Measurements from ENCODE around the gene RND2. TPM values are rescaled to one million over a fixed set of nuclear protein-coding genes. Genes with fewer than 3 reads are reported as not detected.

RND2 gene
- total and polyA plus RNA-seq, 2 of the 13 experiments (the other 11 are each of a cell fraction or from before 2014, with no cell fraction given): 0.05 to 0.11 TPM

DNA sequence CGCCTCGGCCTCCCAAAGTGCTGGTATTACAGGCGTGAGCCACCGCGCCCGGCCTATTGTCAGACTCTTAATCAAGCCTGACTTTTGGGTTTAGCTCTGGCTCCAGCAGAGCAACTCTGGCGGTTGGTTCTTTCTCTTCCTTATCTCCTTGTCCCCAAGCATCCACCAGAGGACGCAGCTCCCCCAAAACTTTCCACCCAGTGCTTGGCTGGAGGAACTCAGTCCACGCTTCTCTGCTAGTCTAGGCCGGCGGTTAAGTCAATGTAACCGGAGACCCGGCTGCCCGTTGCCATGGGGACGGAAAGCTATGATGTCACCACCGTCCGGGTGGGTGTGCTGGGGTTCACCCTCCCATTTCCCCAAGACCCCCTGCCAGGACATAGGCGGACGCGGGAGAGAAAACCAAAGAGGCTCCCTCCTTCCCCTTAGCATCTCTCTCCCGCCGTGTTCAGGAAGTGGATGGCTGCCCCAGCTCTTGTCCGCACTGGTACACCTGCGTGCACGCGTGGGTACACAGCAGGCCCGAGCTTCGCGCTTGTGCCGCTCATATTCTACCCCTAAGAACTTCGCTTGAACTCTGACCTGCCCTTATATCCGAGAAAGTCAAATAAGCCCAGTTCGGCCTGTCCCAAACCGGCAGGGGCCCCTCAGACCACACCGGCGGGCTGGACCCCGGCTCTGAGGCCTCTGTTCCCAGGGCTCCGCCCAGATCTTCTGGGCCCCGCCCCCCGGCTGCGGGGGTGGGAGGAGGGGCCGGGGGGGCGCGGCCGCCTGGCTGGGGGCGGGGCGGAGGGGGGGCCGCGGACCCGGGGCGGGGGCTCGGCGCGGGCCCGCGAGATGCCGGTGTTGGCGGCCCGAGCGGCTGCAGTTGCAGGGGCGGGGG, at the start of gene RND2 (continued):
- TF ChIP-seq, protein P1, sequence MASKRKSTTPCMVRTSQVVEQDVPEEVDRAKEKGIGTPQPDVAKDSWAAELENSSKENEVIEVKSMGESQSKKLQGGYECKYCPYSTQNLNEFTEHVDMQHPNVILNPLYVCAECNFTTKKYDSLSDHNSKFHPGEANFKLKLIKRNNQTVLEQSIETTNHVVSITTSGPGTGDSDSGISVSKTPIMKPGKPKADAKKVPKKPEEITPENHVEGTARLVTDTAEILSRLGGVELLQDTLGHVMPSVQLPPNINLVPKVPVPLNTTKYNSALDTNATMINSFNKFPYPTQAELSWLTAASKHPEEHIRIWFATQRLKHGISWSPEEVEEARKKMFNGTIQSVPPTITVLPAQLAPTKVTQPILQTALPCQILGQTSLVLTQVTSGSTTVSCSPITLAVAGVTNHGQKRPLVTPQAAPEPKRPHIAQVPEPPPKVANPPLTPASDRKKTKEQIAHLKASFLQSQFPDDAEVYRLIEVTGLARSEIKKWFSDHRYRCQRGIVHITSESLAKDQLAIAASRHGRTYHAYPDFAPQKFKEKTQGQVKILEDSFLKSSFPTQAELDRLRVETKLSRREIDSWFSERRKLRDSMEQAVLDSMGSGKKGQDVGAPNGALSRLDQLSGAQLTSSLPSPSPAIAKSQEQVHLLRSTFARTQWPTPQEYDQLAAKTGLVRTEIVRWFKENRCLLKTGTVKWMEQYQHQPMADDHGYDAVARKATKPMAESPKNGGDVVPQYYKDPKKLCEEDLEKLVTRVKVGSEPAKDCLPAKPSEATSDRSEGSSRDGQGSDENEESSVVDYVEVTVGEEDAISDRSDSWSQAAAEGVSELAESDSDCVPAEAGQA (IDR thresholded peaks at IDR 0.05; ENCODE audit: low read depth): no peak
- TF ChIP-seq, protein P1 (CRISPR knock-in tag; IDR thresholded peaks at IDR 0.05; ENCODE audit: borderline replicate concordance): 0 out of 2 replicates have a peak, but pooled peaks have one; percentile 62
- TF ChIP-seq SP2 (CRISPR knock-in tag; IDR thresholded peaks at IDR 0.05) (no peak), ZFP82 (CRISPR knock-in tag; IDR thresholded peaks at IDR 0.05; ENCODE audit: borderline replicate concordance) (peak; percentile 69; the same call in 1 of the 2 replicates), NBN (conservative IDR thresholded peaks at IDR 0.05) (no peak), TOPORS (CRISPR knock-in tag; IDR thresholded peaks at IDR 0.05) (0 out of 2 replicates have a peak, but pooled peaks have one; percentile 30), ZNF33A (CRISPR knock-in tag; IDR thresholded peaks at IDR 0.05; ENCODE audit: borderline replicate concordance) (0 out of 2 replicates have a peak, but pooled peaks have one; percentile 82), ZFP1 (CRISPR knock-in tag; IDR thresholded peaks at IDR 0.05) (no peak), HMG20B (CRISPR knock-in tag; conservative IDR thresholded peaks at IDR 0.05) (no peak), HOXA5 (CRISPR knock-in tag; IDR thresholded peaks at IDR 0.05) (0 out of 2 replicates have a peak, but pooled peaks have one; percentile 49), KDM5A (IDR thresholded peaks at IDR 0.05; ENCODE audit: borderline replicate concordance, low read length) (no peak), SRSF4 (IDR thresholded peaks at IDR 0.05; ENCODE audit: low read depth, low read length, poor library complexity, severe bottlenecking) (no peak), HMGA1 (CRISPR knock-in tag; conservative IDR thresholded peaks at IDR 0.05) (no peak), ELF4 (CRISPR knock-in tag; IDR thresholded peaks at IDR 0.05; ENCODE audit: borderline replicate concordance) (no peak), GABPA (IDR thresholded peaks at IDR 0.05; ENCODE audit: low read depth, low read length) (no peak), GABPA (CRISPR knock-in tag; IDR thresholded peaks at IDR 0.05; ENCODE audit: low read depth) (no peak)
- TF ChIP-seq, protein P2, sequence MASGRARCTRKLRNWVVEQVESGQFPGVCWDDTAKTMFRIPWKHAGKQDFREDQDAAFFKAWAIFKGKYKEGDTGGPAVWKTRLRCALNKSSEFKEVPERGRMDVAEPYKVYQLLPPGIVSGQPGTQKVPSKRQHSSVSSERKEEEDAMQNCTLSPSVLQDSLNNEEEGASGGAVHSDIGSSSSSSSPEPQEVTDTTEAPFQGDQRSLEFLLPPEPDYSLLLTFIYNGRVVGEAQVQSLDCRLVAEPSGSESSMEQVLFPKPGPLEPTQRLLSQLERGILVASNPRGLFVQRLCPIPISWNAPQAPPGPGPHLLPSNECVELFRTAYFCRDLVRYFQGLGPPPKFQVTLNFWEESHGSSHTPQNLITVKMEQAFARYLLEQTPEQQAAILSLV (CRISPR knock-in tag; IDR thresholded peaks at IDR 0.05; ENCODE audit: borderline replicate concordance): 0 out of 2 replicates have a peak, but pooled peaks have one; percentile 44
- TF ChIP-seq, protein P3, sequence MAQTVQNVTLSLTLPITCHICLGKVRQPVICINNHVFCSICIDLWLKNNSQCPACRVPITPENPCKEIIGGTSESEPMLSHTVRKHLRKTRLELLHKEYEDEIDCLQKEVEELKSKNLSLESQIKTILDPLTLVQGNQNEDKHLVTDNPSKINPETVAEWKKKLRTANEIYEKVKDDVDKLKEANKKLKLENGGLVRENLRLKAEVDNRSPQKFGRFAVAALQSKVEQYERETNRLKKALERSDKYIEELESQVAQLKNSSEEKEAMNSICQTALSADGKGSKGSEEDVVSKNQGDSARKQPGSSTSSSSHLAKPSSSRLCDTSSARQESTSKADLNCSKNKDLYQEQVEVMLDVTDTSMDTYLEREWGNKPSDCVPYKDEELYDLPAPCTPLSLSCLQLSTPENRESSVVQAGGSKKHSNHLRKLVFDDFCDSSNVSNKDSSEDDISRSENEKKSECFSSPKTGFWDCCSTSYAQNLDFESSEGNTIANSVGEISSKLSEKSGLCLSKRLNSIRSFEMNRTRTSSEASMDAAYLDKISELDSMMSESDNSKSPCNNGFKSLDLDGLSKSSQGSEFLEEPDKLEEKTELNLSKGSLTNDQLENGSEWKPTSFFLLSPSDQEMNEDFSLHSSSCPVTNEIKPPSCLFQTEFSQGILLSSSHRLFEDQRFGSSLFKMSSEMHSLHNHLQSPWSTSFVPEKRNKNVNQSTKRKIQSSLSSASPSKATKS (CRISPR knock-in tag; IDR thresholded peaks at IDR 0.05): no peak

Data from HepG2 (cell line).